Measurements from ENCODE around the gene STK38.

DNA sequence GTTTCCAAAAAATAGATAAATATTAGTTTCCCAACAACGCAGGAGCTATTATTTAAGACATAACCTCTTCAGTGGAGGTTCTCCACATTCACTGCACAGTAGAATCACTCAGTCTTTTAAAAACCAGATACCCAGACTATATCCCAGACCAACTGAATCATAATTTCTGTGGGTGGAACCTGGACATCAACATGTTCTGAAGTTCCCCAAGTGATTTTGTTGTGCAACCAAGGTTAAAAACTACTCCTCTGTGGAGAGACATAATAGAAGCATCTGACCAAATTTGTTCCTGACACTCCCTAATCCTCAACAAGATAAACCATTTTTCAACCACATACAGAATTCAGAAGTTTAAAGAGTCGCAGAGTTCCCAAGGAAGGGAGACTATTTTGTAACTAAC is 42.3 kb downstream of the STK38 start:
- TF ChIP-seq, protein P1, sequence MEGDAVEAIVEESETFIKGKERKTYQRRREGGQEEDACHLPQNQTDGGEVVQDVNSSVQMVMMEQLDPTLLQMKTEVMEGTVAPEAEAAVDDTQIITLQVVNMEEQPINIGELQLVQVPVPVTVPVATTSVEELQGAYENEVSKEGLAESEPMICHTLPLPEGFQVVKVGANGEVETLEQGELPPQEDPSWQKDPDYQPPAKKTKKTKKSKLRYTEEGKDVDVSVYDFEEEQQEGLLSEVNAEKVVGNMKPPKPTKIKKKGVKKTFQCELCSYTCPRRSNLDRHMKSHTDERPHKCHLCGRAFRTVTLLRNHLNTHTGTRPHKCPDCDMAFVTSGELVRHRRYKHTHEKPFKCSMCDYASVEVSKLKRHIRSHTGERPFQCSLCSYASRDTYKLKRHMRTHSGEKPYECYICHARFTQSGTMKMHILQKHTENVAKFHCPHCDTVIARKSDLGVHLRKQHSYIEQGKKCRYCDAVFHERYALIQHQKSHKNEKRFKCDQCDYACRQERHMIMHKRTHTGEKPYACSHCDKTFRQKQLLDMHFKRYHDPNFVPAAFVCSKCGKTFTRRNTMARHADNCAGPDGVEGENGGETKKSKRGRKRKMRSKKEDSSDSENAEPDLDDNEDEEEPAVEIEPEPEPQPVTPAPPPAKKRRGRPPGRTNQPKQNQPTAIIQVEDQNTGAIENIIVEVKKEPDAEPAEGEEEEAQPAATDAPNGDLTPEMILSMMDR (conservative IDR thresholded peaks at IDR 0.05 in 1 of 2, IDR thresholded peaks at IDR 0.05 in 1 of 2; ENCODE audit: low read depth in 1 of 2, low read length in 2 of 2): no peak
- TF ChIP-seq EZH2 (IDR thresholded peaks at IDR 0.05; ENCODE audit: low read length, missing control alignments): no peak
